Measurements from ENCODE around the gene NRL.
A peak's percentile ranks its signal among the peaks of the same experiment; 100 is the strongest.

The NRL gene

DNA sequence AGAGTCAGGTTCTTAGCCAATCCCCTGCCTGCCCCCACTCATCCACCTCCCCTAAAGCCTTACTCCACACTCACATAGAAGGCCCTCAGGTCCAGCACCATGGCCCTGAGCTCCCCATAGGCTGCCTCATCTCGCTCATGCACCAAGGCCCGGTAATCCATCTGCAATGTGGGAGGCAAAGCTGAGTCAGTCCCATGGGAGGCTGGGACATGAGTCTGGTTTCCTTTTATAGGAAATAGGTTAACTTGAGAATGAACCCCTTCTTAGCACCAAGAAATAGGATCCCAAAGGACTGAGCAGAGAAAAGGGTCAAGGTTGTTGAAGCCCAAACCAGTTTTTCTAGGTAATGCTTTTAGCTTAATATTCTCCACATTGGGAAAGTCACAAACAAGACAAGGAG, 28.8 kb upstream of the NRL start:
- no peak overlapping the region for H3K27ac ChIP-seq (ENCODE audit: low read length)

DNA sequence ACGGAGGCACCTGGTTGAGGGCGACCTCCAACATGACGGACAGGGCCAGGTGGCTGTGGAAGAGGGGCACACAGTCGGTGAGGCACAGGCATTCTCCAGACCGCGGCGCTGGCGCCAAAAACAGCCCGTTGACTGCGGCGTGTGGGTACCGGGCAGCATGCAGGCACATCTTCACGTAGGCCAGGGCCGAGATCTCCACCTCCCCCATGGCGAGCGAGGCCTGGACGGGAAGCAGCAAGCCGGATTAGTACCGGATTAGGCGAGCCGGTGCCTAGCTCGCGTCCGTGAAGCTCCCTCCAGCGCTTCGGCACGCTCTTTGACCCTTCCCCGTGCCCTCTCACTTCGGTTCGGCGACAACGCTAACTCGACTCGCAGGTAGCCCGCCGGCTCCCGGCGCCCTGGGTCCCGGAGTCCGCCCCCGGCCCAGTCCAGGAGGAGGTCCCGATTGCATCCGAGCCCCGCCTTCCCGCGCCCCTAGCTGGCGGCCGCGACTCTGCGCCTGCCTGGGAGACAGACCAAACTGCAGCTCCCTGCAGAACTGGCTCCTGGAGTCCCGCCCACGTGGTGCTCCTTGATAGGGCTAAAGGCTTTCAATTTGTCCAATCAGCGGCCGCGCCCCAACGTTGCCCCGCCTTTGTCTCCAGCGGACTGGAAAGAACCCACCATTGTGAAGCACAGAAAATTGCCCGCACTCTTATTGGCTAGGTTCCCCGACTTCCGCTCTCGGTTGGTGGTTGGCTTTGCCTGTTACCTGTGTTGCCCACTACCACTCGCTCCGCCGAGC, 26.5 kb upstream of the NRL start, which contains the start of gene EMC9:
Gene EMC9, minus strand, starts transcription at position 495 of the 784 bp plus-strand sequence. Its CDS starts 287 bp downstream, at position 208.
- Histone ChIP-seq H3K9ac (ENCODE audit: low read length in 2 of 2) (peak within 1 kb of the TSS; percentile 84 to 89), H3K36me3 (ENCODE audit: control insufficient read depth in 2 of 2, insufficient read depth in 2 of 2, low read length in 2 of 2) (peaks cover 21 to 30% of the 10 kb centered on the region in 2 donors), H3K27me3 (ENCODE audit: control insufficient read depth in 1 of 2, insufficient read depth in 2 of 2, low read length in 2 of 2) (no peaks in the 10 kb centered on the region), H3K9me3 (ENCODE audit: control insufficient read depth in 2 of 2, low read length in 2 of 2) (no peaks in the 10 kb centered on the region), H3K4me3 (ENCODE audit: low read length in 2 of 2) (peak within 1 kb of the TSS; percentile 87 to 96), H3K4me1 (ENCODE audit: control insufficient read depth, insufficient read depth, low read length) (peaks cover 57% of the 10 kb centered on the region), H3K27ac (ENCODE audit: low read length) (peak within 1 kb of the TSS; percentile 84)

More for the DNA sequence above, 28.8 kb upstream of the NRL start:
- no peak overlapping the region for H3K4me3 ChIP-seq (ENCODE audit: low read length in 2 of 2)
- H3K9me3 ChIP-seq (ENCODE audit: control insufficient read depth in 2 of 2, low read length in 2 of 2): no peaks in the 10 kb centered on the region
- H3K36me3 ChIP-seq (ENCODE audit: control insufficient read depth in 2 of 2, insufficient read depth in 2 of 2, low read length in 2 of 2): peaks cover 8 to 17% of the 10 kb centered on the region in 2 donors
- H3K4me1 ChIP-seq (ENCODE audit: control insufficient read depth, insufficient read depth, low read length): peaks cover 46% of the 10 kb centered on the region
- no peaks in the 10 kb centered on the region for H3K27me3 ChIP-seq (ENCODE audit: control insufficient read depth in 1 of 2, insufficient read depth in 2 of 2, low read length in 2 of 2)
- H3K9ac ChIP-seq (ENCODE audit: low read length in 2 of 2): no peak overlapping the region

DNA sequence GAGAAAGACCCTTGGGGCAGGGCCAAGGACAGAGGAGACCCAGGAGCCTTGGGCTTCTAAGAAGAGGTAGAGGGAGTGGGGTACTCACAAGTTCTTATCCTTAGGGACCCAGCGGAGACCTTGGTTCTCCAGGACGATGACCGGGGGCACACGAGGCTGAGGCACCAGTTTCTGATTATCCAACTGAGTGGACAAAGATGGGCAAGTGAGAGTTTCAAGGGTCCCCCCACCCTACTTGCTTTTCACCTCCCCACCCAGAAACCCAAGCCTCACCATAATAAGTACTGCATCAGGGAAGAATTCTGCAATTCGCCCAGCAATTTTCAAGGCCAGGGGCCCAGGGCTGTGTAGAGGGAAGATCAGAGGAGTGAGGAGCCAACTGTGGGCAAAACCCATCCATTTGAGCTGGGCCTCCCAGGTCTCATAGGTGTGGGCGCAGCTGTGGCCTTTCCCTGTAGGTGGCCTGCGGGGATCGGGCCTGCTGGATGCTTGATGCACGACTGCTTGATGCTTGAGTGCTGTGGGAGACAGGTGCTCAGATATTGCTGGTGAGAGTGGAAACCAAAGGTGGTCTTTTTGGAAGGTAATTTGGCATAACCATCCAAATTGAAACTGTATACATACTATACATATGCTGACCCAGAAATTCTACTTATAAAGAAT, 24.7 kb upstream of the NRL start:
- Histone ChIP-seq H3K4me3 (ENCODE audit: low read length in 2 of 2) (no peak overlapping the region), H3K9me3 (ENCODE audit: control insufficient read depth in 2 of 2, low read length in 2 of 2) (no peaks in the 10 kb centered on the region), H3K4me1 (ENCODE audit: control insufficient read depth, insufficient read depth, low read length) (peaks cover 47% of the 10 kb centered on the region), H3K27me3 (ENCODE audit: control insufficient read depth in 1 of 2, insufficient read depth in 2 of 2, low read length in 2 of 2) (no peaks in the 10 kb centered on the region), H3K27ac (ENCODE audit: low read length) (no peak overlapping the region), H3K9ac (ENCODE audit: low read length in 2 of 2) (no peak overlapping the region), H3K36me3 (ENCODE audit: control insufficient read depth in 2 of 2, insufficient read depth in 2 of 2, low read length in 2 of 2) (peaks cover 21 to 30% of the 10 kb centered on the region in 2 donors)

DNA sequence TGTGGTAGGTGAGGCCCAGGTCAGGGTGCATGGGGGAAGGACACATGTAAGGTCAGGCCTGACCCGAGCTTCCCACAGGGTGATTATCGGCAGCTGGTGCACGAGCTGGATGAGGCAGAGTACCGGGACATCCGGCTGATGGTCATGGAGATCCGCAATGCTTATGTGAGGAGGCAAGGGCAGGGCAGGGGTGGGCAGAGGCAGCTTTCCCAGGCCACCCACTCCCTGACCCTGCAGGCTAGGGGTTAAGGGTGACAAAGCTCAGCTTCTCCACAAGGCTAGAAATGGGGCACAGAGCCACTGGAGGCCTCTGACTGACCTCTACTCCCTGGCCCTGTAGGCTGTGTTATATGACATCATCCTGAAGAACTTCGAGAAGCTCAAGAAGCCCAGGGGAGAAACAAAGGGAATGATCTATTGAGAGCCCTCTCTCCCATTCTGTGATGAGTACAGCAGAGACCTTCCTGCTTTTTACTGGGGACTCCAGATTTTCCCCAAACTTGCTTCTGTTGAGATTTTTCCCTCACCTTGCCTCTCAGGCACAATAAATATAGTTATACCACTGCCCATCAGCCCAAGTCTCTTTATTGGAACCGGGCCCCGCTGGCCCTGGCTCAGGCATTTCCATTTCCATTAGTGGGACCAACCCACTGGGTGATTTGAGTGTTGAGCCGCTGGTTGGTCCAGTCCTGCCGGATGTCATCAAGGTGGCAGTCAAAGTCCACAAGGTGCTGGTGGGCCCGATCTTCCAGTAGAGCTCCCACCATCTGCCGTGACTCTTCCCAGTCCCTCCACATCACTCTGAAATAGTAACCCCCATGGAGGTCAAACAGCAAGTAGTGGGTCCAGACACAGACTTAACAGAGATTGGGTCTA, 23.9 kb upstream of the NRL start:
- Histone ChIP-seq H3K27me3 (ENCODE audit: control insufficient read depth in 1 of 2, insufficient read depth in 2 of 2, low read length in 2 of 2) (no peaks in the 10 kb centered on the region), H3K27ac (ENCODE audit: low read length) (peak overlapping the region; percentile 53), H3K9ac (ENCODE audit: low read length in 2 of 2) (no peak overlapping the region), H3K4me3 (ENCODE audit: low read length in 2 of 2) (no peak overlapping the region), H3K4me1 (ENCODE audit: control insufficient read depth, insufficient read depth, low read length) (peaks cover 47% of the 10 kb centered on the region), H3K36me3 (ENCODE audit: control insufficient read depth in 2 of 2, insufficient read depth in 2 of 2, low read length in 2 of 2) (peaks cover 21 to 27% of the 10 kb centered on the region in 2 donors), H3K9me3 (ENCODE audit: control insufficient read depth in 2 of 2, low read length in 2 of 2) (no peaks in the 10 kb centered on the region)

DNA sequence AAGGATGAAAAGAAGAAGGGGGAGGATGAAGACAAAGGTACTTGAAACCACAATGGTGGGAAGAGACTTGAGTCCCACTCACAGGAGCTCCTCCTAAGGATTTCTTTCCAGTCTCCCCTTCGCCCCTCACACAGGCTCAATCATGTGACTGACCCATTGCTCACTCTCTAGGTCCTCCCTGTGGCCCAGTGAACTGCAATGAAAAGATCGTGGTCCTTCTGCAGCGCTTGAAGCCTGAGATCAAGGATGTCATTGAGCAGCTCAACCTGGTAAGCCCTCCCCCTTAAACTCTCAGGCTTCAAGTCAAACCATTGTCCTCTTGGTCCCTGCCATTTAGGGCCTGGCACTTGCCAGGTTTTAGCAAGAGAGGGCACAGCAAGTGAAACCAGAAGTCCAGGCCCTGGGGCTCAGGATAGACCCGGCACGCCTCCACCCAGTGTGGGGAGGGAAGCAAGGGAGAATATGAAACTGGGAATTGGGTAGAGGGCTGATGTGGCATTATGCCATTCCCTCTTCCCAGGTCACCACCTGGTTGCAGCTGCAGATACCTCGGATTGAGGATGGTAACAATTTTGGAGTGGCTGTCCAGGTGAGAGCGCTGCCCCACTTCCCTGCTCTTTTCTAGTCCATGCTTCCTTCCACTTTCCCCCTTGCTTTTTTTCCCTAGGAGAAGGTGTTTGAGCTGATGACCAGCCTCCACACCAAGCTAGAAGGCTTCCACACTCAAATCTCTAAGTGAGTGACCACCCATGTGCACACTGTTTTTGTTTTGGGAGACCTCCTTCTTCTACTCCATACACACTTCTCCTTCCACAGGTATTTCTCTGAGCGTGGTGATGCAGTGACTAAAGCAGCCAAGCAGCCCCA, 23.0 kb upstream of the NRL start:
- Histone ChIP-seq H3K4me1 (ENCODE audit: control insufficient read depth, insufficient read depth, low read length) (peaks cover 47% of the 10 kb centered on the region), H3K27me3 (ENCODE audit: control insufficient read depth in 1 of 2, insufficient read depth in 2 of 2, low read length in 2 of 2) (no peaks in the 10 kb centered on the region), H3K9me3 (ENCODE audit: control insufficient read depth in 2 of 2, low read length in 2 of 2) (no peaks in the 10 kb centered on the region), H3K36me3 (ENCODE audit: control insufficient read depth in 2 of 2, insufficient read depth in 2 of 2, low read length in 2 of 2) (peaks cover 21 to 22% of the 10 kb centered on the region in 2 donors), H3K9ac (ENCODE audit: low read length in 2 of 2) (no peak overlapping the region), H3K27ac (ENCODE audit: low read length) (peak overlapping the region; percentile 74), H3K4me3 (ENCODE audit: low read length in 2 of 2) (peak overlapping the region in 1 of 2 donors; percentile 51)

DNA sequence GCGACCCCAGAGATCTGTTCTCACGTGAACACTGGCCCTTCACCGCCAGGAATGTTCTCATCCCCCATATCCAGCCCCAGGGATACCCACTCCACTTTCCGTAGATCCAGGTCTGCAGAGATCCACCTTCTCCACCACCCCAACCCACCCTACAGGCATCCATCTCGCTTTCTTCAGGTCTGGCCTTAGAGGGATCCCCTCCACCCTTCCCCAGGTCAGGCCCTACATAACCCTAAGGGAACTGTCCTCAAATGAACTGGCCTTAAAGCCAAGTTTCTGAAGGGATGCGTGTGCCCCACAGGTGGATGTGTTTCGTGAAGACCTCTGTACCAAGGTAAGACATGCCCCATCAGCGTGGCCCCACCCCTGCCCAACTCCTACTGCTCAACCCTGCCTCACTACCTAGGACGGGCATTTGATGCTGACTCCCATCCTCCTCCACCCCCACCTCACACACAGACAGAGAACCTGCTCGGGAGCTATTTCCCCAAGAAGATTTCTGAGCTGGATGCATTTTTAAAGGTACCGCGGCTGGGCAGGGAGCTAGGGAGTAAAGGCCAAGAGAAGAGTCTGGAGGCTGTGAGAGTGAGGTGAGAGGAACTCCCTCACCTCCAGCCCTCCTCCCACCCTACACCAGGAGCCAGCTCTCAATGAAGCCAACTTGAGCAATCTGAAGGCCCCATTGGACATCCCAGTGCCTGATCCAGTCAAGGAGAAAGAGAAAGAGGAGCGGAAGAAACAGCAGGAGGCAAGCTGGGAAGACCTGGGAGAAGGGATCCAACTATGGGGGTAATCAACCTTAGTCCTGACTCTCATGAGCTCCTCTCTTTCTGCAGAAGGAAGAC, 22.2 kb upstream of the NRL start:
- H3K36me3 ChIP-seq (ENCODE audit: control insufficient read depth in 2 of 2, insufficient read depth in 2 of 2, low read length in 2 of 2): peaks cover 21 to 22% of the 10 kb centered on the region in 2 donors
- H3K4me1 ChIP-seq (ENCODE audit: control insufficient read depth, insufficient read depth, low read length): peaks cover 43% of the 10 kb centered on the region

DNA sequence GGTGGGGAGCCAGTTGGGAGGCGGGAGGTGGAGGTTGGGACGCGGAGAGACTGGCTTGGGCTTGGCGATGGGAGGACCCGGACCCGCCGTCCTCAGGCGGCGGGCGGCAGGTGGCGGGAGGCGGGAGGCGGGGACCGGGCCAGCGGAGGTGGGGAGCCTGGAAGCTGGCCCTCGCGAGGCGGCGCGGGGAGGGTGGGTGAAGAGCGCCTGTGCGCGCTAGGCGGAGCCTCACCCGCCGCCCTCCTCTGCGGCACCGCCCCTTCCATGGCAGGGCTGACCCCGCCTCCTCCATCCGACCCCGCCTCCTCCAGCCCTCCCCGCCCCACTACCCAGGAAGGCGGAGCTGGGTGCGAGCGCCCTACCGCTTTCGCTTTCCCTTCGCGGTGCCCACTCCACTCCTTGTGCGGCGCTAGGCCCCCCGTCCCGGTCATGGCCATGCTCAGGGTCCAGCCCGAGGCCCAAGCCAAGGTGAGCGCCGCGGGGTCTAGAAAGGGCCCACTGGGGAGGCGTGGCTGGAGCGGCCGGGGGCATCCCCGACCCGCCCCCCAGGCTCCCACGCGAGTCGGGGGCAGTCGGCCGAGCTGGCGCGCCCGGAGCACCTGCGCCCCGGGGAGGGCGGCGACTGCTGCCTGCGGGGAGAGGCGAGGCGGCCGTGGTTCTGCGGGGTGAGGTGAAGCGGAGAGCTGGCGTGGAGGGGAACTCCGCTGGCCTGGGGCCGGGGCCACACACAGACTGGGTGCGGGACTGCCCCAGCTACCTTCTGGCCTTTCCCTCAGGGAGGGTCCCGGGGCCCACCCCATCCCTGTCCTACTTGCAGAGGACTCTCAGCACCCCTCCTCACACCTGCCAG, 21.3 kb upstream of the NRL start, which contains the start of gene PSME1:
Gene PSME1, plus strand, starts transcription at position 361 of the 850 bp plus-strand sequence. Its CDS starts 69 bp downstream, at position 430.
- Histone ChIP-seq H3K4me1 (ENCODE audit: control insufficient read depth, insufficient read depth, low read length) (peaks cover 40% of the 10 kb centered on the region), H3K27me3 (ENCODE audit: control insufficient read depth in 1 of 2, insufficient read depth in 2 of 2, low read length in 2 of 2) (no peaks in the 10 kb centered on the region), H3K9me3 (ENCODE audit: control insufficient read depth in 2 of 2, low read length in 2 of 2) (no peaks in the 10 kb centered on the region), H3K27ac (ENCODE audit: low read length) (peak within 1 kb of the TSS; percentile 74), H3K9ac (ENCODE audit: low read length in 2 of 2) (peak within 1 kb of the TSS; percentile 63 to 75), H3K36me3 (ENCODE audit: control insufficient read depth in 2 of 2, insufficient read depth in 2 of 2, low read length in 2 of 2) (peaks cover 21 to 22% of the 10 kb centered on the region in 2 donors), H3K4me3 (ENCODE audit: low read length in 2 of 2) (peak within 1 kb of the TSS; percentile 70 to 87)

More for the DNA sequence above, 22.2 kb upstream of the NRL start:
- Histone ChIP-seq H3K9ac (ENCODE audit: low read length in 2 of 2) (peak overlapping the region; percentile 61 to 75), H3K9me3 (ENCODE audit: control insufficient read depth in 2 of 2, low read length in 2 of 2) (no peaks in the 10 kb centered on the region), H3K4me3 (ENCODE audit: low read length in 2 of 2) (peak overlapping the region; percentile 51 to 87), H3K27ac (ENCODE audit: low read length) (peak overlapping the region; percentile 74), H3K27me3 (ENCODE audit: control insufficient read depth in 1 of 2, insufficient read depth in 2 of 2, low read length in 2 of 2) (no peaks in the 10 kb centered on the region)

DNA sequence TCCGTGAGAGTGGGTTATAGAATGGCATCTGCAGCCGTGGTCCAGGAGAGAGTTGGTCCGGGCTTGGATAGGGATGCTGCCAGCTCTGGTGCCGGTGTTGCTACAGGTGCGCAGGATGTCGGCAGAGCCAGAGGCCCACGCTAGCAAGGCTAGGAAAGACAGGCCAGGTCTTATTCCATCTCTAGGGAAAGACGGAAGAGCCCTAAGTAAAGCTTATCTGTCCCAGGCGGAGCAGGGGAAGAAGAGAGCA, 20.8 kb upstream of the NRL start:
- peak overlapping the region; percentile 58 for H3K27ac ChIP-seq (ENCODE audit: low read length)
- H3K27me3 ChIP-seq (ENCODE audit: control insufficient read depth in 1 of 2, insufficient read depth in 2 of 2, low read length in 2 of 2): no peaks in the 10 kb centered on the region
- peak overlapping the region; percentile 70 to 87 for H3K4me3 ChIP-seq (ENCODE audit: low read length in 2 of 2)
- peaks cover 21 to 22% of the 10 kb centered on the region in 2 donors for H3K36me3 ChIP-seq (ENCODE audit: control insufficient read depth in 2 of 2, insufficient read depth in 2 of 2, low read length in 2 of 2)
- H3K9me3 ChIP-seq (ENCODE audit: control insufficient read depth in 2 of 2, low read length in 2 of 2): no peaks in the 10 kb centered on the region
- H3K4me1 ChIP-seq (ENCODE audit: control insufficient read depth, insufficient read depth, low read length): peaks cover 34% of the 10 kb centered on the region
- H3K9ac ChIP-seq (ENCODE audit: low read length in 2 of 2): peak overlapping the region; percentile 63 to 73

DNA sequence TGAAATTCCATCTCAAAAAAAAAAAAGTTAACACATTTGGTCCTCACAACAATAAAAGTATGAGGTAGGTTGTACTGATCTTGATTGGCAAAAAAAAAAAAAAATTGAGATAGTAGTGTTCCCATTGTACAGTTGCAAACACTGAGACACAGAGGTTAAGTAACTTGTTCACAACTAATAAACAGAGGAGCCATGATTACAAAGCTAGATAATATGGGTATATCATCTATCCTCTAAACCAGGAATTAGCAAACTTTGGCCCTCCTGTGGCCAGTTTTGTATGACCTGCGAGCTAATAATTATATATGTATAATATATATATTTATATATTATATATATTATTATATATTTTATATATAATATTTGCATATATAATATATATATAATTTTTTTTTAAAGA, 19.0 kb upstream of the NRL start:
- Histone ChIP-seq H3K4me1 (ENCODE audit: control insufficient read depth, insufficient read depth, low read length) (peaks cover 28% of the 10 kb centered on the region), H3K9ac (ENCODE audit: low read length in 2 of 2) (no peak overlapping the region), H3K4me3 (ENCODE audit: low read length in 2 of 2) (no peak overlapping the region), H3K27ac (ENCODE audit: low read length) (no peak overlapping the region), H3K27me3 (ENCODE audit: control insufficient read depth in 1 of 2, insufficient read depth in 2 of 2, low read length in 2 of 2) (no peaks in the 10 kb centered on the region), H3K9me3 (ENCODE audit: control insufficient read depth in 2 of 2, low read length in 2 of 2) (no peaks in the 10 kb centered on the region), H3K36me3 (ENCODE audit: control insufficient read depth in 2 of 2, insufficient read depth in 2 of 2, low read length in 2 of 2) (peaks cover 15% of the 10 kb centered on the region in 2 donors)
